ENCODE data around the gene TNKS2. TPM values are rescaled to one million over a fixed set of nuclear protein-coding genes. Genes with fewer than 3 reads are reported as not detected.
A peak's percentile ranks its signal among the peaks of the same experiment; 100 is the strongest.

The TNKS2 gene
- total and polyA plus RNA-seq, 2 of the 13 experiments (the other 11 are each of a cell fraction or from before 2014, with no cell fraction given), result 15.2 to 19.4 TPM

- peak; percentile 94 for TF ChIP-seq AHDC1 (CRISPR knock-in tag; IDR thresholded peaks at IDR 0.05; ENCODE audit: borderline replicate concordance)
- no peak for TF ChIP-seq KLF12 (CRISPR knock-in tag; IDR thresholded peaks at IDR 0.05; ENCODE audit: borderline replicate concordance)
- no peak for TF ChIP-seq SSRP1 (CRISPR knock-in tag; IDR thresholded peaks at IDR 0.05)
- TF ChIP-seq NR2F2 (IDR thresholded peaks at IDR 0.05; ENCODE audit: borderline replicate concordance, low read depth), result no peak
- TF ChIP-seq FOSL2 (CRISPR knock-in tag; IDR thresholded peaks at IDR 0.05), result peak; percentile 98
- no peak for TF ChIP-seq NFYB (CRISPR knock-in tag; IDR thresholded peaks at IDR 0.05)
- TF ChIP-seq RARA (CRISPR knock-in tag; IDR thresholded peaks at IDR 0.05), result 0 out of 2 replicates have a peak, but pooled peaks have one; percentile 16
- peak; percentile 49 for TF ChIP-seq YY1 (IDR thresholded peaks at IDR 0.05; ENCODE audit: insufficient read depth, insufficient replicate concordance, low read depth, low read length)
- TF ChIP-seq, protein P1, sequence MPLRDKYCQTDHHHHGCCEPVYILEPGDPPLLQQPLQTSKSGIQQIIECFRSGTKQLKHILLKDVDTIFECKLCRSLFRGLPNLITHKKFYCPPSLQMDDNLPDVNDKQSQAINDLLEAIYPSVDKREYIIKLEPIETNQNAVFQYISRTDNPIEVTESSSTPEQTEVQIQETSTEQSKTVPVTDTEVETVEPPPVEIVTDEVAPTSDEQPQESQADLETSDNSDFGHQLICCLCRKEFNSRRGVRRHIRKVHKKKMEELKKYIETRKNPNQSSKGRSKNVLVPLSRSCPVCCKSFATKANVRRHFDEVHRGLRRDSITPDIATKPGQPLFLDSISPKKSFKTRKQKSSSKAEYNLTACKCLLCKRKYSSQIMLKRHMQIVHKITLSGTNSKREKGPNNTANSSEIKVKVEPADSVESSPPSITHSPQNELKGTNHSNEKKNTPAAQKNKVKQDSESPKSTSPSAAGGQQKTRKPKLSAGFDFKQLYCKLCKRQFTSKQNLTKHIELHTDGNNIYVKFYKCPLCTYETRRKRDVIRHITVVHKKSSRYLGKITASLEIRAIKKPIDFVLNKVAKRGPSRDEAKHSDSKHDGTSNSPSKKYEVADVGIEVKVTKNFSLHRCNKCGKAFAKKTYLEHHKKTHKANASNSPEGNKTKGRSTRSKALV (CRISPR knock-in tag; IDR thresholded peaks at IDR 0.05), result 0 out of 2 replicates have a peak, but pooled peaks have one; percentile 40
- no peak for TF ChIP-seq GZF1 (CRISPR knock-in tag; IDR thresholded peaks at IDR 0.05)
- TF ChIP-seq CENPX (CRISPR knock-in tag; IDR thresholded peaks at IDR 0.05), result no peak
- no peak for TF ChIP-seq ISL2 (CRISPR knock-in tag; IDR thresholded peaks at IDR 0.05)
- peak; percentile 56 for TF ChIP-seq ZGPAT (CRISPR knock-in tag; IDR thresholded peaks at IDR 0.05)
- TF ChIP-seq DPF2 (CRISPR knock-in tag; IDR thresholded peaks at IDR 0.05; ENCODE audit: borderline replicate concordance, low read depth), result no peak
- TF ChIP-seq CHCHD3 (CRISPR knock-in tag; IDR thresholded peaks at IDR 0.05), result no peak
- TF ChIP-seq SOX5 (CRISPR knock-in tag; IDR thresholded peaks at IDR 0.05; ENCODE audit: borderline replicate concordance), result peak; percentile 58; the same call in 1 of the 2 replicates
- TF ChIP-seq ZNF557 (CRISPR knock-in tag; IDR thresholded peaks at IDR 0.05), result no peak
- no peak for TF ChIP-seq FOXK2 (IDR thresholded peaks at IDR 0.05)
- no peak for TF ChIP-seq PCBP1 (IDR thresholded peaks at IDR 0.05; ENCODE audit: borderline replicate concordance, low read depth, low read length)
- TF ChIP-seq E2F1 (CRISPR knock-in tag; IDR thresholded peaks at IDR 0.05), result no peak
Measured at GRCh38 chr10:91901784-91902677, 103.8 kb downstream of the TNKS2 start (continued).
